ENCODE measurements around the gene BCAR3. TPM values are rescaled to one million over a fixed set of nuclear protein-coding genes. Genes with fewer than 3 reads are reported as not detected.

Gene BCAR3
- total RNA-seq, 1 donor from 2014 or later, result 11.7 TPM

GRCh38 chr1:93608187-93609109 is 73.2 kb downstream of the BCAR3 start:
- no peaks in the 10 kb centered on the region for H3K9me3 ChIP-seq (ENCODE audit: low read depth)
- H3K4me3 ChIP-seq, result no peak overlapping the region
- H3F3A ChIP-seq (ENCODE audit: low read depth), result peaks cover under 1% of the 10 kb centered on the region
- H3K36me3 Mint-ChIP-seq, result peaks cover 24% of the 10 kb centered on the region
- peaks cover 3% of the 10 kb centered on the region for H4K20me1 ChIP-seq (ENCODE audit: low read depth)
- H3K27ac Mint-ChIP-seq, result peak overlapping the region; percentile 35
- H3K27ac ChIP-seq, result no peak overlapping the region
- peak overlapping the region; percentile 8 for H3K4me2 ChIP-seq
- peaks cover 11% of the 10 kb centered on the region for H3K9me3 Mint-ChIP-seq
- H3K79me2 ChIP-seq (ENCODE audit: low read depth), result peaks cover 3% of the 10 kb centered on the region
- TF ChIP-seq EZH2 (IDR thresholded peaks at IDR 0.05) (no peak), CTCF (IDR thresholded peaks at IDR 0.05) (no peak), EZH2phosphoT487 (IDR thresholded peaks at IDR 0.05) (no peak)
- H3K27me3 ChIP-seq, result no peaks in the 10 kb centered on the region
- H2AFZ ChIP-seq (replicated peaks), result no peak overlapping the region
- DNase-seq (ENCODE audit: low spot score), result peak; percentile 24
- no peak overlapping the region for H3K4me3 Mint-ChIP-seq
- peaks cover 24% of the 10 kb centered on the region for H3K4me1 Mint-ChIP-seq
- H3K36me3 ChIP-seq, result no peaks in the 10 kb centered on the region
- H3K4me1 ChIP-seq, result peaks cover 26% of the 10 kb centered on the region
- no peak overlapping the region for H3K9ac ChIP-seq
- peaks cover 3% of the 10 kb centered on the region for H3K27me3 Mint-ChIP-seq (ENCODE audit: insufficient read depth, low read depth)

GRCh38 chr1:93607814-93608186 is 73.8 kb downstream of the BCAR3 start:
- H3K4me1 ChIP-seq, result peaks cover 20% of the 10 kb centered on the region

GRCh38 chr1:93605812-93606512 is 75.7 kb downstream of the BCAR3 start:
- H3K4me1 Mint-ChIP-seq, result peaks cover 15% of the 10 kb centered on the region

More at GRCh38 chr1:93607814-93608186, 73.8 kb downstream of the BCAR3 start:
- Histone ChIP-seq H2AFZ (replicated peaks) (no peak overlapping the region), H4K20me1 (ENCODE audit: low read depth) (peaks cover 3% of the 10 kb centered on the region), H3K4me2 (no peak overlapping the region), H3K9ac (no peak overlapping the region), H3F3A (ENCODE audit: low read depth) (no peaks in the 10 kb centered on the region), H3K9me3 (ENCODE audit: low read depth) (no peaks in the 10 kb centered on the region), H3K4me3 (no peak overlapping the region), H3K36me3 (no peaks in the 10 kb centered on the region), H3K79me2 (ENCODE audit: low read depth) (peaks cover 3% of the 10 kb centered on the region), H3K27me3 (no peaks in the 10 kb centered on the region), H3K27ac (no peak overlapping the region)
- peaks cover 3% of the 10 kb centered on the region for H3K27me3 Mint-ChIP-seq (ENCODE audit: insufficient read depth, low read depth)
- peaks cover 24% of the 10 kb centered on the region for H3K36me3 Mint-ChIP-seq
- H3K27ac Mint-ChIP-seq, result no peak overlapping the region
- H3K9me3 Mint-ChIP-seq, result peaks cover 11% of the 10 kb centered on the region
- H3K4me3 Mint-ChIP-seq, result no peak overlapping the region
- DNase-seq (ENCODE audit: low spot score), result no peak
- peaks cover 23% of the 10 kb centered on the region for H3K4me1 Mint-ChIP-seq
- no peak for TF ChIP-seq EZH2phosphoT487 (IDR thresholded peaks at IDR 0.05)
- TF ChIP-seq EZH2 (IDR thresholded peaks at IDR 0.05), result no peak
- TF ChIP-seq CTCF (IDR thresholded peaks at IDR 0.05), result no peak

More at GRCh38 chr1:93605812-93606512, 75.7 kb downstream of the BCAR3 start:
- no peaks in the 10 kb centered on the region for H3K27me3 ChIP-seq
- no peak overlapping the region for H3K9ac ChIP-seq
- H3K36me3 Mint-ChIP-seq, result peaks cover 24% of the 10 kb centered on the region
- peaks cover 17% of the 10 kb centered on the region for H3K9me3 Mint-ChIP-seq
- no peak overlapping the region for H3K4me2 ChIP-seq
- H3K79me2 ChIP-seq (ENCODE audit: low read depth), result no peaks in the 10 kb centered on the region
- peaks cover 3% of the 10 kb centered on the region for H4K20me1 ChIP-seq (ENCODE audit: low read depth)
- H3F3A ChIP-seq (ENCODE audit: low read depth), result no peaks in the 10 kb centered on the region
- DNase-seq (ENCODE audit: low spot score), result no peak
- no peak overlapping the region for H3K27ac Mint-ChIP-seq
- no peaks in the 10 kb centered on the region for H3K9me3 ChIP-seq (ENCODE audit: low read depth)
- H3K4me1 ChIP-seq, result peaks cover 16% of the 10 kb centered on the region
- no peak overlapping the region for H2AFZ ChIP-seq (replicated peaks)
- H3K27me3 Mint-ChIP-seq (ENCODE audit: insufficient read depth, low read depth), result peaks cover 3% of the 10 kb centered on the region
- H3K4me3 Mint-ChIP-seq, result no peak overlapping the region
- no peaks in the 10 kb centered on the region for H3K36me3 ChIP-seq
- no peak overlapping the region for H3K27ac ChIP-seq
- TF ChIP-seq EZH2phosphoT487 (IDR thresholded peaks at IDR 0.05) (no peak), EZH2 (IDR thresholded peaks at IDR 0.05) (no peak), CTCF (IDR thresholded peaks at IDR 0.05) (no peak)
- H3K4me3 ChIP-seq, result no peak overlapping the region
